T-helper 1 cell (primary cell): ENCODE measurements around the gene KRTAP19-4.

Source experiments
- DNase-seq, 5 donors: peaks; one replicate each; pipeline ENCODE4 v3.0.0-alpha.2; 2012 to 2020
- total RNA-seq, 4 donors: gene quantifications; one replicate each; lab custom pipeline; 2026; lab: John Stamatoyannopoulos, UW

KRTAP19-4 gene
- total RNA-seq = 0 reads per million in 4 donors

- no peak for DNase-seq
Observed at GRCh38 chr21:30497065-30497464, at the start of gene KRTAP19-4. Gene KRTAP19-4 (minus strand): TSS chr21:30497165. CDS start chr21:30497110, 55 bp downstream.

- DNase-seq = no peak
Observed at GRCh38 chr21:30541764-30542163, 44.8 kb upstream of the KRTAP19-4 start, which contains the start of gene KRTAP19-6. Gene KRTAP19-6 (minus strand): TSS chr21:30541864. CDS start chr21:30541833, 31 bp downstream.

- DNase-seq = no peak
Observed at GRCh38 chr21:30518876-30519275, 21.9 kb upstream of the KRTAP19-4 start.

GRCh38 chr21:30515681-30516080, 18.7 kb upstream of the KRTAP19-4 start:
- DNase-seq = no peak

- peak in 1 of 5 donors; percentile 1 for DNase-seq
Observed at GRCh38 chr21:30505621-30506205, 8.7 kb upstream of the KRTAP19-4 start.

- no peak for DNase-seq
Observed at GRCh38 chr21:30502041-30502440, 5.1 kb upstream of the KRTAP19-4 start, which contains the start of gene KRTAP19-5. Gene KRTAP19-5 (minus strand): TSS chr21:30502141. CDS start chr21:30502090, 51 bp downstream.

GRCh38 chr21:30491963-30492428, 5.0 kb downstream of the KRTAP19-4 start, which contains the start of gene KRTAP19-3:
Gene KRTAP19-3 (minus strand): TSS chr21:30492013. CDS start chr21:30491957, 56 bp downstream.
- no peak for DNase-seq

- DNase-seq = no peak
Observed at GRCh38 chr21:30487336-30487735, 9.6 kb downstream of the KRTAP19-4 start, which contains the start of gene KRTAP19-2. Gene KRTAP19-2 (minus strand): TSS chr21:30487436. CDS start chr21:30487348, 88 bp downstream.

GRCh38 chr21:30486180-30486579, 10.8 kb downstream of the KRTAP19-4 start:
- DNase-seq = no peak

- DNase-seq = no peak
Observed at GRCh38 chr21:30482130-30482529, 14.8 kb downstream of the KRTAP19-4 start.

- no peak for DNase-seq
Observed at GRCh38 chr21:30480145-30480544, 16.8 kb downstream of the KRTAP19-4 start, which contains the start of gene KRTAP19-1. Gene KRTAP19-1 (minus strand): TSS chr21:30480367. CDS start chr21:30480317, 50 bp downstream.

- DNase-seq = no peak
Observed at GRCh38 chr21:30479259-30479658, 17.7 kb downstream of the KRTAP19-4 start.

GRCh38 chr21:30478004-30478403, 19.0 kb downstream of the KRTAP19-4 start:
- DNase-seq = no peak

- DNase-seq = no peak
Observed at GRCh38 chr21:30468900-30469714, 27.9 kb downstream of the KRTAP19-4 start.

GRCh38 chr21:30463713-30464112, 33.3 kb downstream of the KRTAP19-4 start:
- peak in 1 of 5 donors; percentile 1 for DNase-seq

- no peak for DNase-seq
Observed at GRCh38 chr21:30448514-30448913, 48.5 kb downstream of the KRTAP19-4 start.

- DNase-seq = no peak
Observed at GRCh38 chr21:30447056-30447455, 49.9 kb downstream of the KRTAP19-4 start.
